OCI-LY1 (cell line): ENCODE measurements around the gene MESP1.

Experiments
- H2AFZ ChIP-seq: fragments of 200-600 bp; sonication (generic), shearing (Covaris generic); 2 replicates; pipeline ENCODE4 v1.6.0; 2014; ENCODE audit warnings: antibody characterized with exemption, mild to moderate bottlenecking, low read length
- H3F3A ChIP-seq: fragments of 200-600 bp; sonication (generic), shearing (Covaris generic); 2 replicates; pipeline ENCODE4 v1.6.0; 2014; ENCODE audit warnings: mild to moderate bottlenecking, antibody characterized with exemption, low read length, moderate library complexity; ENCODE audit not compliant: insufficient read depth
- H3K27ac ChIP-seq: fragments of 200-600 bp; sonication (generic); 2 replicates; pipeline ENCODE4 v1.5.1; 2014; ENCODE audit warnings: low read length, mixed run types, mild to moderate bottlenecking, low read depth; ENCODE audit not compliant: poor library complexity, severe bottlenecking
- H3K27me3 ChIP-seq: fragments of 200-600 bp; sonication (generic); 2 replicates; pipeline ENCODE4 v1.6.0; 2014; ENCODE audit warnings: antibody characterized with exemption, mild to moderate bottlenecking, low read length, moderate library complexity; ENCODE audit not compliant: insufficient read depth
- H3K36me3 ChIP-seq: fragments of 200-600 bp; sonication (generic); 2 replicates; pipeline ENCODE4 v1.6.1; 2014; ENCODE audit warnings: mild to moderate bottlenecking, antibody characterized with exemption, low read length, moderate library complexity, mixed read lengths; ENCODE audit not compliant: insufficient read depth
- H3K4me1 ChIP-seq: fragments of 200-600 bp; sonication (generic); 2 replicates; pipeline ENCODE4 v1.5.1; 2014; ENCODE audit warnings: mild to moderate bottlenecking, low read length, moderate library complexity; ENCODE audit not compliant: insufficient read depth, severe bottlenecking
- H3K4me2 ChIP-seq: fragments of 200-600 bp; sonication (generic), shearing (Covaris generic); 2 replicates; pipeline ENCODE4 v1.6.1; 2014; ENCODE audit warnings: low read length
- H3K4me3 ChIP-seq: fragments of 200-600 bp; sonication (generic); 2 replicates; pipeline ENCODE4 v1.5.1; 2014; ENCODE audit warnings: low read length, low read depth, mild to moderate bottlenecking, mixed read lengths; ENCODE audit not compliant: poor library complexity, severe bottlenecking
- H3K79me2 ChIP-seq: fragments of 200-600 bp; shearing (Covaris generic); 2 replicates; pipeline ENCODE4 v1.6.1; 2016; ENCODE audit warnings: mixed run types, low read length, mixed read lengths; ENCODE audit not compliant: insufficient read depth
- H3K9ac ChIP-seq: fragments of 200-600 bp; sonication (generic), shearing (Covaris generic); 2 replicates; pipeline ENCODE4 v1.6.1; 2014; ENCODE audit warnings: mild to moderate bottlenecking, low read length, mixed read lengths
- H3K9me2 ChIP-seq: fragments of 200-600 bp; sonication (generic), shearing (Covaris generic); 2 replicates; pipeline ENCODE4 v1.6.1; 2014; ENCODE audit warnings: low read depth, mild to moderate bottlenecking, low read length, mixed read lengths
- H3K9me3 ChIP-seq: fragments of 200-600 bp; shearing (Covaris generic); 2 replicates; pipeline ENCODE4 v1.6.1; 2014; ENCODE audit warnings: low read length, mixed read lengths
- H4K20me1 ChIP-seq: fragments of 200-600 bp; sonication (generic), shearing (Covaris generic); 2 replicates; pipeline ENCODE4 v1.6.0; 2016; ENCODE audit warnings: mild to moderate bottlenecking, low read length; ENCODE audit not compliant: insufficient read depth
- CTCF ChIP-seq: fragments of 200-600 bp; sonication (generic), shearing (Covaris generic); IDR thresholded peaks from 2 replicates; pipeline ENCODE4 v1.5.1; 2017; ENCODE audit warnings: mild to moderate bottlenecking, antibody characterized with exemption, low read length, moderate library complexity, mixed read lengths
- EZH2 ChIP-seq: fragments of 200-600 bp; sonication (generic), shearing (Covaris generic); IDR thresholded peaks from 2 replicates; pipeline ENCODE4 v1.8.0; 2017; ENCODE audit warnings: borderline replicate concordance, mixed run types, mild to moderate bottlenecking, antibody characterized with exemption, low read length, moderate library complexity, mixed read lengths

MESP1 gene

DNA sequence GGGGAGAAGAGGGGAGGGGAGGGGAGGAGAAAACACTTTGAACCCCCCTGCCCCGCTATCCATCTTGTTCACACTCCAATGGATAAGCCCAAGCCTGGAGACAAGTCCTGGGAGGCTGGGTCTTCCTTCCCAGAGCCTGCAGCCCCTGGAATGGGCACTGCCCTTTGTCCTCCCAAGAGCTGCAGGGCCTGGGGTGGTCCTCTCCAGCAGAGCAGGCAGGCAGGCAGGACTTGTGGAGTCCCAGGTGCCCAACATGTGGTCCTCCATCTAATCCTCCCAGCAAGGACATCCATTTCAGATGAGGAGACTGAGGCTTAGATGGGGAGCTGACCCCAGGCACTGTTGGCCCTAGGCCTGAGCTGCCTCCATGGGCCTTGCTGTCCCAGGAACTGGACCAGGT, 14.6 kb upstream of the MESP1 start:
- Histone ChIP-seq H3F3A (no peaks in the 10 kb centered on the region), H3K4me3 (no peak overlapping the region), H3K9me2 (no peaks in the 10 kb centered on the region), H3K9ac (no peak overlapping the region), H3K27me3 (peaks cover 8% of the 10 kb centered on the region; the same call in 1 of the 2 replicates), H4K20me1 (no peaks in the 10 kb centered on the region), H3K36me3 (no peaks in the 10 kb centered on the region), H3K9me3 (no peaks in the 10 kb centered on the region), H3K79me2 (no peaks in the 10 kb centered on the region), H3K4me1 (no peaks in the 10 kb centered on the region), H2AFZ (no peak overlapping the region), H3K27ac (no peak overlapping the region), H3K4me2 (no peak overlapping the region)
- no peak for TF ChIP-seq EZH2
- TF ChIP-seq CTCF, result no peak

- Histone ChIP-seq H4K20me1 (no peaks in the 10 kb centered on the region), H3K9me3 (no peaks in the 10 kb centered on the region), H3K9ac (no peak overlapping the region), H3K9me2 (no peaks in the 10 kb centered on the region), H3K4me1 (no peaks in the 10 kb centered on the region), H3K4me2 (no peak overlapping the region), H3K79me2 (no peaks in the 10 kb centered on the region), H3F3A (no peaks in the 10 kb centered on the region), H3K27me3 (peaks cover 7% of the 10 kb centered on the region; the same call in 1 of the 2 replicates), H3K36me3 (no peaks in the 10 kb centered on the region), H3K4me3 (no peak overlapping the region), H2AFZ (no peak overlapping the region), H3K27ac (no peak overlapping the region)
- TF ChIP-seq EZH2, result no peak
- no peak for TF ChIP-seq CTCF
These were observed 10.9 kb upstream of the MESP1 start for GRCh38 chr15:89761929-89762328.

DNA sequence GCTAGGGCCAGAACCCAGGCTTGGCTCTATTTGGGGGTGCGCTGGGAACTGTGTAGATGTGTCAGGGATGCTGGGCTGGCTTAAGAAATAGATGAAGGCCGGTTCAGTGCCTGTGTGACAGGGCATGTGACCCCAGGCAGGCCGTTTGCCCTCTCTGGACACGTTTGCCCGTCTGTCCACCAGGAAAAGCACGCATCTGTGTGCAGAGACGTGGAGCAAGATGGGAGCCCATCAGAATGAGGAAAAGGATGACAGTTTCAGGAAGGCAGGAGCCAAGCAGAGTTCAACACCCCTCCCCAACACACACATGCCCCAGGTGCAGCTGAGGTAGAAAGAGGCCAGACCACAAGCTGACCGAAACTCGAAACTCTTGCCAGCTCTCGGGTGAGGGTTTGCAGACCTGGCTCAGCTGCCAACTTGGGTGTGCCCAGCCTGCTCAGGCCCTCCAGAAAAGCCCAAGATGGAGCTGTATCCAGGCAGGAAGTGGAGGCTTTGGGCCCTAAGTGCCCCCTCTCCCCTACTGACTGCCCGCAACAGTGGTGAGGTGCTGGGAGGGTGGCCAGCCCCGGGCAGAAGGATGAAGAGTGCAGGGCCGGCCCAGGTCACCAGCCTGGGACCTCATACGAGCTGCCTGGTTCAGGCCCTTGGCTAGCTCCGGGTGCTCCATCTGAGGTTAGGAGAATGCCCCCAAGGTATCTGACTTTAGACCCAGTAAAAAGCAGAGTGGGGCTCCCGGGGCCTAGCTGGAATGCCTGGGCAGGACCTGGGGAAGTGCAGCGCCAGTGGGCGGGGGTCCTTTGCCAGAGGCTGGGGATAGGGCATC, 10.2 kb upstream of the MESP1 start:
- Histone ChIP-seq H4K20me1 (no peaks in the 10 kb centered on the region), H3K9me3 (no peaks in the 10 kb centered on the region), H3K36me3 (no peaks in the 10 kb centered on the region), H3K9me2 (no peaks in the 10 kb centered on the region), H3F3A (no peaks in the 10 kb centered on the region), H3K4me2 (no peak overlapping the region), H3K4me1 (no peaks in the 10 kb centered on the region), H2AFZ (no peak overlapping the region), H3K27ac (no peak overlapping the region), H3K4me3 (no peak overlapping the region), H3K9ac (no peak overlapping the region), H3K27me3 (peaks cover 7% of the 10 kb centered on the region; the same call in 1 of the 2 replicates), H3K79me2 (no peaks in the 10 kb centered on the region)
- no peak for TF ChIP-seq EZH2
- no peak; the same call in 1 of the 2 replicates for TF ChIP-seq CTCF
